ENCODE results near the gene PLEKHG4. TPM values are rescaled to one million over a fixed set of nuclear protein-coding genes. Genes with fewer than 3 reads are reported as not detected.

PLEKHG4 gene
- total RNA-seq, 1 donor from 2014 or later = 12.4 TPM

DNA sequence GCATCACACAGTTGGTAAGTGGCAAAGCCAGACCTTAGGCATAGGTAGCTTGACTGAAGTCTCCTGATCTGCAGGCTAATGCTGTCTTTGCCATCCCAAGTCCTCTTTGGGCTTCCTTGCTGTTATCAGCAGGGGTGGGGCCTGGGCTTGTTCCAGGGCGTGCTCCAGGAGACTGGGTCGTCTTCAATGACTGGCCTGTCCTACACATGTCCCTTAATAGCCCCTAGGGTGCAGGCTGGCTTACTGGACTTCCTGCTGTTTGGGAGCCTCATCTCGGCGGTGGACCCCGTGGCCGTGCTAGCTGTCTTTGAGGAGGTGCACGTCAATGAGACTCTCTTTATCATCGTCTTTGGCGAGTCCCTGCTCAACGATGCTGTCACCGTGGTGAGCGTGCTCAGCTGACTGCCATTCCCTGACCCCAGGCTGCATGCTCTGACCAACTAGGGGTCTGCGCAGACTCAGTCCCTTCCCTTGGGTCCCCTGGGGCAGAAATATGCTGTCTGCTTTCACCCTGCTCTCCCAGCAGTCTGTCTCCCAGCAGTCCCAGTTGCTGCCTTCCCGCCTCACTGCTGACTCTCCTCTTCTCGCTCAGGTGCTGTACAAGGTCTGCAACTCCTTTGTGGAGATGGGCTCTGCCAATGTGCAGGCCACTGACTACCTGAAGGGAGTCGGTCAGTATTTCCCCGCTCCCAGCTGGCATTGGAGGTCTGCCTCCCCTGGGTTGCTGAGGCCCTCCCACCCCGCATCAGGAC lies 24.4 kb upstream of the PLEKHG4 start:
- intact Hi-C loops (cut with DNase I) = no loop called here
- Histone ChIP-seq H3K27ac (no peak overlapping the region), H3K36me3 (no peaks in the 10 kb centered on the region), H3K4me3 (no peak overlapping the region), H3K9me3 (no peaks in the 10 kb centered on the region), H3K4me1 (no peaks in the 10 kb centered on the region), H3K27me3 (ENCODE audit: low read depth) (peaks cover 6% of the 10 kb centered on the region)
- ATAC-seq (no peak), DNase-seq (no peak)
- TF ChIP-seq CTCF (IDR thresholded peaks at IDR 0.05) = no peak

DNA sequence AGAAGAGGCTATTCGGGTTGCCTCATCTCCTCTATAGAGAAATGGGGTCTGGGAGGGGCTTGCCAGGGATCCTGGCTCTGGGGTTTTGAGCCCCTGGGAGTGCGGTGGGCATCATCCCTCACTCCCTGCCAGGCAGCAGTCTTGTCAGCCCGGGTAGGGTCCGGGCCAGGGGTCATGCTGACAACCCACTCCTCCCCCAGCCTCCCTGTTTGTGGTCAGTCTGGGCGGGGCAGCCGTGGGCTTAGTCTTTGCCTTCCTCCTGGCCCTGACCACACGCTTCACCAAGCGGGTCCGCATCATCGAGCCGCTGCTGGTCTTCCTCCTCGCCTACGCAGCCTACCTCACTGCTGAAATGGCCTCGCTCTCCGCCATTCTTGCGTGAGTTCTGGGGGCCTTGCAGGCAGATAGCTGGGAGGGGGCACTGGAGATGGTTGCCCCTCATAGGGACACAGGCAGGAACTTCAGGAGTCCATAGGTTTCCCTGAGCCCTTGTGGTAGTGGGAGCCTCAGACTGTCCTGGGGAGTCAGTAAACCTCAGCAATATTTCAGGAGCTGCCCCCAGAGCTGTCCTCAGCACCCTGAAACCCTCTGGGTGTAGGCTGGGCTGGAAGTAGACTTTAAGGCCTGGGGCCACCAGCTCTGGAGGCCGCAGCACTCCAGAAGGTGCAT lies 23.6 kb upstream of the PLEKHG4 start:
- H3K27ac ChIP-seq = no peak overlapping the region
- ATAC-seq (no peak), DNase-seq (no peak)
- no peaks in the 10 kb centered on the region for H3K36me3 ChIP-seq
- H3K9me3 ChIP-seq = no peaks in the 10 kb centered on the region
- H3K4me3 ChIP-seq = no peak overlapping the region
- intact Hi-C loops (cut with DNase I) = no loop called here
- no peaks in the 10 kb centered on the region for H3K4me1 ChIP-seq
- no peak for TF ChIP-seq CTCF (IDR thresholded peaks at IDR 0.05)
- H3K27me3 ChIP-seq (ENCODE audit: low read depth) = peaks cover under 1% of the 10 kb centered on the region

DNA sequence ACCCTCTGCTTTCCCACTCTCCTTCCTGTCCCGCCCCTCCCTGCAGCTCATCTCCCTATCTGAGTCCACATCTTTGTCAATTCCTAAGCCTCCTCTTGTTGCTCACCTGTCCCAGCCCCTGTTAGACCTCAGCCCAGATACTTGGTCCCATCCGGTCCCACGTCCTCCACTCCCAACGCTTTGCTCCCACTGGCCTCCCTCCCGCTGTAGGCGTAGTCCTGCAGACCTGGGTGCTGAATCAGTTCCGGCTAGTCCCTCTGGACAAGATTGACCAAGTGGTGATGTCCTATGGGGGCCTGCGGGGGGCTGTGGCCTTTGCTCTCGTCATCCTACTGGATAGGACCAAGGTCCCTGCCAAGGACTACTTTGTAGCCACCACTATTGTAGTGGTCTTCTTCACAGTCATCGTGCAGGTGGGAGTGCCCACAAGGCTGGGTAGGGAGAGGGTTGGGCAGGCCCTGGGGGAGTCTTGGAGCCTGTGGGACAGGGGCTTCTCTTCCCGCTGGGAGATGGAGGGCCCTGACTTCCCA lies 22.6 kb upstream of the PLEKHG4 start:
- Histone ChIP-seq H3K4me3 (no peak overlapping the region), H3K4me1 (no peaks in the 10 kb centered on the region), H3K9me3 (no peaks in the 10 kb centered on the region), H3K27me3 (ENCODE audit: low read depth) (no peaks in the 10 kb centered on the region), H3K36me3 (no peaks in the 10 kb centered on the region), H3K27ac (no peak overlapping the region)
- intact Hi-C loops (cut with DNase I) = no loop called here
- ATAC-seq (no peak), DNase-seq (no peak)
- no peak for TF ChIP-seq CTCF (IDR thresholded peaks at IDR 0.05)

GRCh38 chr16:67257486-67258160 lies 21.7 kb upstream of the PLEKHG4 start:
- no peaks in the 10 kb centered on the region for H3K36me3 ChIP-seq
- no peak for TF ChIP-seq CTCF (IDR thresholded peaks at IDR 0.05)
- intact Hi-C loops (cut with DNase I) = no loop called here
- no peaks in the 10 kb centered on the region for H3K4me1 ChIP-seq
- no peaks in the 10 kb centered on the region for H3K27me3 ChIP-seq (ENCODE audit: low read depth)
- no peak overlapping the region for H3K27ac ChIP-seq
- H3K9me3 ChIP-seq = no peaks in the 10 kb centered on the region
- no peak overlapping the region for H3K4me3 ChIP-seq
- ATAC-seq (no peak), DNase-seq (no peak)

DNA sequence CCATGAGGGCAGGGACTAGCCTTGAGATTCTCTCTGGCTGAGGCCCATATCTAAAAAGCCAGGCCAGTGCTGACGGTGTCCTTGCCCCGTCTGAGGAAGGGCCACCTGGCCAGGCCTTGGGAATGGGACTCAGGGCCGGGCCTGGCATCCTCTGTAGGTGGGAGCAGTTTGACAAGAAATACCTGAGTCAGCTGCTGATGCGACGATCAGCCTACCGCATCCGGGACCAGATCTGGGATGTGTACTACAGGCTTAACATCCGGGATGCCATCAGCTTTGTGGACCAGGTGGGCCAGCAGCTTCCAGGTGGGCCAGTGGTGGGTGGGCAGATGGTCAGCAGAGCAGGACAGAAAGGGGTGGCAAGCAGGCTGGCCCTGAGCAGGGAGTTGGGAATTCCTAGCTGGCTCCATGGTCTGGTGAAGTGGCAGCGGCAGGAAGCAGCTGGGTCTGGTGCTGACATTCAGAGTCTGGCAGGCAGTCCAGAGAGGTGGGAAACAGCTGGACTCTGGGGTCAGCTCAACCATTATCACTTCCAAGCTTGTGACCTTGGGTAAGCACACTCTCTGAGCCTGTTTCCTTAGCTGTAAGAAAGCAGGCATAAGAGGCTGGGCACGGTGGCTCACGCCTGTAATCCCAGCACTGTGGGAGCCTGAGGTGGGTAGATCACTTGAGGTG lies 21.0 kb upstream of the PLEKHG4 start:
- no peaks in the 10 kb centered on the region for H3K36me3 ChIP-seq
- no peaks in the 10 kb centered on the region for H3K27me3 ChIP-seq (ENCODE audit: low read depth)
- H3K4me3 ChIP-seq = no peak overlapping the region
- H3K9me3 ChIP-seq = no peaks in the 10 kb centered on the region
- no peak overlapping the region for H3K27ac ChIP-seq
- TF ChIP-seq CTCF (IDR thresholded peaks at IDR 0.05) = no peak
- DNase-seq (peak; percentile 24), ATAC-seq (no peak)
- no peaks in the 10 kb centered on the region for H3K4me1 ChIP-seq
- intact Hi-C loops (cut with DNase I) = no loop called here

Data from lower lobe of right lung (tissue), 2 donors.